ENCODE data around the gene FAM3A.

FAM3A gene

GRCh38 chrX:154486052-154486395 is 30.0 kb downstream of the FAM3A start:
- DNase-seq (ENCODE audit: low read depth) = no peak

GRCh38 chrX:154485150-154486051 is 30.6 kb downstream of the FAM3A start:
- peak overlapping the region; percentile 57 for H3K4me3 ChIP-seq (replicated peaks; ENCODE audit: low read depth, low read length)
- no peak for TF ChIP-seq CTCF (IDR thresholded peaks at IDR 0.05; ENCODE audit: low read length, missing control alignments)
- DNase-seq (ENCODE audit: low read depth) = no peak

More at GRCh38 chrX:154486052-154486395, 30.0 kb downstream of the FAM3A start:
- H3K4me3 ChIP-seq (replicated peaks; ENCODE audit: low read depth, low read length) = peak overlapping the region; percentile 57
- TF ChIP-seq CTCF (IDR thresholded peaks at IDR 0.05; ENCODE audit: low read length, missing control alignments) = no peak

- TF ChIP-seq CTCF (IDR thresholded peaks at IDR 0.05; ENCODE audit: low read length, missing control alignments) = no peak
- no peak for DNase-seq (ENCODE audit: low read depth)
- H3K4me3 ChIP-seq (replicated peaks; ENCODE audit: low read depth, low read length) = no peak overlapping the region
Measured at GRCh38 chrX:154484255-154485149, 31.5 kb downstream of the FAM3A start.

- TF ChIP-seq CTCF (IDR thresholded peaks at IDR 0.05; ENCODE audit: low read length, missing control alignments) = no peak
- DNase-seq (ENCODE audit: low read depth) = no peak
- H3K4me3 ChIP-seq (replicated peaks; ENCODE audit: low read depth, low read length) = no peak overlapping the region
Measured at GRCh38 chrX:154483325-154483724, 32.7 kb downstream of the FAM3A start.

GRCh38 chrX:154482786-154483185 is 33.2 kb downstream of the FAM3A start:
- no peak for TF ChIP-seq CTCF (IDR thresholded peaks at IDR 0.05; ENCODE audit: low read length, missing control alignments)
- no peak overlapping the region for H3K4me3 ChIP-seq (replicated peaks; ENCODE audit: low read depth, low read length)

GRCh38 chrX:154481911-154482601 is 34.0 kb downstream of the FAM3A start:
- H3K4me3 ChIP-seq (replicated peaks; ENCODE audit: low read depth, low read length) = no peak overlapping the region
- DNase-seq (ENCODE audit: low read depth) = no peak
- no peak for TF ChIP-seq CTCF (IDR thresholded peaks at IDR 0.05; ENCODE audit: low read length, missing control alignments)

More at GRCh38 chrX:154482786-154483185, 33.2 kb downstream of the FAM3A start:
- no peak for DNase-seq (ENCODE audit: low read depth)

Measured in fibroblast of pulmonary artery (primary cell).